Panc1 (cell line): ENCODE measurements around the gene INSC. TPM values are rescaled to one million over a fixed set of nuclear protein-coding genes. Genes with fewer than 3 reads are reported as not detected.

Experiments used
- ATAC-seq: fragments of 200-7000 bp; cut with Tn5 transposase; 2 replicates; pipeline ENCODE4 v1.9.1; 2020; ENCODE audit warnings: mild to moderate bottlenecking, moderate library complexity
- BruUV-seq: library from RNA; stranded (reverse); fragments of 400-500 nt; replicated peaks from 2 replicates; lab custom pipeline; 2021; lab: Mats Ljungman, UMichigan
- CTCF ChIA-PET: fragments of 300-600 bp; sonication (Branson Sonifier 250); formaldehyde crosslinking; loops from one replicate; lab custom pipeline; 2022; ENCODE audit warnings: antibody characterized with exemption; lab: Charles Lee
- POLR2A ChIA-PET: fragments of 300-600 bp; sonication (Branson Sonifier 250); formaldehyde crosslinking; loops from one replicate; lab custom pipeline; 2022; ENCODE audit warnings: antibody characterized with exemption; lab: Charles Lee
- DNase-seq: peaks from one replicate; pipeline ENCODE4 v3.0.0-alpha.2; 2010; ENCODE audit warnings: low read depth, low spot score
- H3K27ac ChIP-seq: 2 replicates; pipeline ENCODE4 v1.5.1; 2011; ENCODE audit warnings: mild to moderate bottlenecking, low read length, inconsistent platforms
- H3K27me3 ChIP-seq: fragments of 200-500 bp; sonication (Bioruptor generic); 2 replicates; pipeline ENCODE4 v1.6.0; 2014; ENCODE audit warnings: low read length, inconsistent platforms; ENCODE audit not compliant: control insufficient read depth, insufficient read depth
- H3K36me3 ChIP-seq: fragments of 200-500 bp; sonication (Bioruptor generic); 2 replicates; pipeline ENCODE4 v1.5.1; 2014; ENCODE audit warnings: inconsistent platforms, mild to moderate bottlenecking, low read length, moderate library complexity; ENCODE audit not compliant: control insufficient read depth, insufficient read depth
- H3K4me1 ChIP-seq: 2 replicates; pipeline ENCODE4 v1.5.1; 2011; ENCODE audit warnings: inconsistent platforms, mild to moderate bottlenecking, low read length, moderate library complexity; ENCODE audit not compliant: control insufficient read depth, insufficient read depth
- H3K4me3 ChIP-seq, 2 experiments: 2 replicates each; pipeline ENCODE4 v1.5.1; 2011 to 2012; ENCODE audit warnings: low read depth in 2 of 2, low read length in 2 of 2, mild to moderate bottlenecking in 2 of 2, inconsistent platforms in 1 of 2, moderate library complexity in 1 of 2
- H3K9me3 ChIP-seq: fragments of 200-500 bp; sonication (Bioruptor generic); 2 replicates; pipeline ENCODE4 v1.5.1; 2014; ENCODE audit warnings: low read depth, mild to moderate bottlenecking, inconsistent platforms, low read length, moderate library complexity; ENCODE audit not compliant: control insufficient read depth, insufficient read depth
- POLR2AphosphoS5 ChIP-seq: IDR thresholded peaks from 2 replicates; pipeline ENCODE4 v1.6.1; 2012; ENCODE audit warnings: mild to moderate bottlenecking, low read depth, low read length, moderate library complexity
- SIN3A ChIP-seq: IDR thresholded peaks from 2 replicates; pipeline ENCODE4 v1.6.1; 2012; ENCODE audit warnings: low read depth, mild to moderate bottlenecking, low read length, moderate library complexity, borderline replicate concordance; ENCODE audit not compliant: insufficient read depth
- TCF7L2 ChIP-seq: IDR thresholded peaks from 2 replicates; pipeline ENCODE4 v1.6.1; 2011; ENCODE audit warnings: mild to moderate bottlenecking, low read depth, low read length, inconsistent platforms
- in situ Hi-C: cut with HindIII; loops from 2 replicates; pipeline ENCODE4 v1.10.0; 2016; ENCODE audit warnings: low sequenced_read_pairs, low pct_unique_long_range_greater_than_20kb
- intact Hi-C: fragments of 100-400 bp; cut with micrococcal nuclease; formaldehyde crosslinking; loops from one replicate; pipeline ENCODE4 v1.10.0; 2022; ENCODE audit not compliant: unreplicated experiment
- total RNA-seq: library from RNA; stranded (reverse); gene quantifications from one replicate; pipeline ENCODE4 v1.2.1, GENCODE V29; 2021; ENCODE audit not compliant: unreplicated experiment
- TF ChIP-seq, protein P1 (sequence below): fragments of 450-650 bp; IDR thresholded peaks from 2 replicates; pipeline ENCODE4 v1.5.1; 2017; ENCODE audit warnings: mild to moderate bottlenecking
- TF ChIP-seq, protein P2 (sequence below), 2 experiments: IDR thresholded peaks; 2 replicates each; pipeline ENCODE4 v1.6.1; 2011 to 2012; ENCODE audit warnings: low read depth in 2 of 2, control low read depth in 1 of 2, low read length in 1 of 2, mild to moderate bottlenecking in 1 of 2, moderate library complexity in 1 of 2; ENCODE audit not compliant: insufficient read depth in 1 of 2

The INSC gene
- total RNA-seq, 1 experiment from 2014 or later: 0.08 TPM

DNA sequence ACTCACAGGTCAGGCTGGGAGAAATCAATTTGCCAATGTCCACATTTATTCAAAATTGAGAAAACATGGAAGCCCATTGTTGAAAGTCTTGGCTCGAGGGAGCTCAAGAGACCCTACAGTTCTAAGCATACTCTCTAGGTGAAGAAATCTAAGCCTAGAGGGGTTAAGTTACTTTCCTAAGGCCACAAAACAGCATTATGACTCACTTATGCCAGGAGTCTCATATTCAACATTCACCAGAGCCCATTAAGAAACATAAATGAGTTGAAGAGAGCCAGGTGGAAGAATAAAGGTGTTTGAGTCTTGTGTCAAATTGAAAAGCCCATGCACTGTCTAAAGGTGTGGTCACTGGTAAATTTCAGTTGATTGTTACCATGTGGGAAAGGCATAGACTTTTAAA, 108.1 kb downstream of the INSC start:
- no peaks in the 10 kb centered on the region for H3K36me3 ChIP-seq
- no peaks in the 10 kb centered on the region for H3K4me1 ChIP-seq
- ATAC-seq (no peak), DNase-seq (no peak)
- H3K27ac ChIP-seq: no peak overlapping the region
- in situ Hi-C loops (no loop called here), intact Hi-C loops (no loop called here)
- POLR2A ChIA-PET: no interaction called here
- H3K9me3 ChIP-seq: no peaks in the 10 kb centered on the region
- H3K27me3 ChIP-seq: no peaks in the 10 kb centered on the region
- TF ChIP-seq, protein P1, sequence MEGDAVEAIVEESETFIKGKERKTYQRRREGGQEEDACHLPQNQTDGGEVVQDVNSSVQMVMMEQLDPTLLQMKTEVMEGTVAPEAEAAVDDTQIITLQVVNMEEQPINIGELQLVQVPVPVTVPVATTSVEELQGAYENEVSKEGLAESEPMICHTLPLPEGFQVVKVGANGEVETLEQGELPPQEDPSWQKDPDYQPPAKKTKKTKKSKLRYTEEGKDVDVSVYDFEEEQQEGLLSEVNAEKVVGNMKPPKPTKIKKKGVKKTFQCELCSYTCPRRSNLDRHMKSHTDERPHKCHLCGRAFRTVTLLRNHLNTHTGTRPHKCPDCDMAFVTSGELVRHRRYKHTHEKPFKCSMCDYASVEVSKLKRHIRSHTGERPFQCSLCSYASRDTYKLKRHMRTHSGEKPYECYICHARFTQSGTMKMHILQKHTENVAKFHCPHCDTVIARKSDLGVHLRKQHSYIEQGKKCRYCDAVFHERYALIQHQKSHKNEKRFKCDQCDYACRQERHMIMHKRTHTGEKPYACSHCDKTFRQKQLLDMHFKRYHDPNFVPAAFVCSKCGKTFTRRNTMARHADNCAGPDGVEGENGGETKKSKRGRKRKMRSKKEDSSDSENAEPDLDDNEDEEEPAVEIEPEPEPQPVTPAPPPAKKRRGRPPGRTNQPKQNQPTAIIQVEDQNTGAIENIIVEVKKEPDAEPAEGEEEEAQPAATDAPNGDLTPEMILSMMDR: no peak
- TF ChIP-seq, protein P2, sequence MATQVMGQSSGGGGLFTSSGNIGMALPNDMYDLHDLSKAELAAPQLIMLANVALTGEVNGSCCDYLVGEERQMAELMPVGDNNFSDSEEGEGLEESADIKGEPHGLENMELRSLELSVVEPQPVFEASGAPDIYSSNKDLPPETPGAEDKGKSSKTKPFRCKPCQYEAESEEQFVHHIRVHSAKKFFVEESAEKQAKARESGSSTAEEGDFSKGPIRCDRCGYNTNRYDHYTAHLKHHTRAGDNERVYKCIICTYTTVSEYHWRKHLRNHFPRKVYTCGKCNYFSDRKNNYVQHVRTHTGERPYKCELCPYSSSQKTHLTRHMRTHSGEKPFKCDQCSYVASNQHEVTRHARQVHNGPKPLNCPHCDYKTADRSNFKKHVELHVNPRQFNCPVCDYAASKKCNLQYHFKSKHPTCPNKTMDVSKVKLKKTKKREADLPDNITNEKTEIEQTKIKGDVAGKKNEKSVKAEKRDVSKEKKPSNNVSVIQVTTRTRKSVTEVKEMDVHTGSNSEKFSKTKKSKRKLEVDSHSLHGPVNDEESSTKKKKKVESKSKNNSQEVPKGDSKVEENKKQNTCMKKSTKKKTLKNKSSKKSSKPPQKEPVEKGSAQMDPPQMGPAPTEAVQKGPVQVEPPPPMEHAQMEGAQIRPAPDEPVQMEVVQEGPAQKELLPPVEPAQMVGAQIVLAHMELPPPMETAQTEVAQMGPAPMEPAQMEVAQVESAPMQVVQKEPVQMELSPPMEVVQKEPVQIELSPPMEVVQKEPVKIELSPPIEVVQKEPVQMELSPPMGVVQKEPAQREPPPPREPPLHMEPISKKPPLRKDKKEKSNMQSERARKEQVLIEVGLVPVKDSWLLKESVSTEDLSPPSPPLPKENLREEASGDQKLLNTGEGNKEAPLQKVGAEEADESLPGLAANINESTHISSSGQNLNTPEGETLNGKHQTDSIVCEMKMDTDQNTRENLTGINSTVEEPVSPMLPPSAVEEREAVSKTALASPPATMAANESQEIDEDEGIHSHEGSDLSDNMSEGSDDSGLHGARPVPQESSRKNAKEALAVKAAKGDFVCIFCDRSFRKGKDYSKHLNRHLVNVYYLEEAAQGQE (IDR thresholded peaks at IDR 0.05; ENCODE audit: insufficient read depth in 1 of 2, low read depth in 2 of 2, low read length in 1 of 2): no peak
- no peak for TF ChIP-seq SIN3A
- no peak for TF ChIP-seq POLR2AphosphoS5
- TF ChIP-seq TCF7L2: no peak
- CTCF ChIA-PET: no interaction called here
- BruUV-seq: no TSS peak
- H3K4me3 ChIP-seq: no peak overlapping the region

DNA sequence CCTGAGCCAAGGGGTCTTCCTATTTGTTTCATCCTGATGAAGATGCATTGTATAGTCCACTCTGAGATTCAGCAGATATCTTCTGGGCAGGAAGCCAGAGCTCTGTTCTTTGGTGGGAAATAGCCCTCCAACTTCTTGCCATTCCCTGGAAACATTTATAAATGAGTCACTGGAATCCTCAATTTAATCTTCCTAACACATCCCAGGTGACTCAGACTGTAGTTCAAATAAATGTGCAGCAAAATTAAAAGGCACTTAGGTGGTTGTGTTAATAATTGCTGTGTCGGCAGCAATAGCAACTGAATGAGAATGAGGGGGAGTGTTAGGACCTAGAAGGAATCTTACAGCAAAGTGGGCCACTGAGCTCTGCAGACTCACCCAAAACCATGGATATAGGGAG, 108.6 kb downstream of the INSC start:
- H3K27me3 ChIP-seq: no peaks in the 10 kb centered on the region
- in situ Hi-C loops: no loop called here
- intact Hi-C loops: no loop called here
- H3K4me3 ChIP-seq: no peak overlapping the region
- BruUV-seq: no TSS peak
- H3K9me3 ChIP-seq: no peaks in the 10 kb centered on the region
- H3K36me3 ChIP-seq: no peaks in the 10 kb centered on the region
- TF ChIP-seq SIN3A (no peak), POLR2AphosphoS5 (no peak), TCF7L2 (no peak)
- TF ChIP-seq, protein P1: no peak
- TF ChIP-seq, protein P2 (IDR thresholded peaks at IDR 0.05; ENCODE audit: insufficient read depth in 1 of 2, low read depth in 2 of 2, low read length in 1 of 2): no peak
- ChIA-PET CTCF (no interaction called here), POLR2A (no interaction called here)
- ATAC-seq: no peak
- H3K4me1 ChIP-seq: no peaks in the 10 kb centered on the region
- H3K27ac ChIP-seq: no peak overlapping the region
- DNase-seq: no peak
